Spinal cord (tissue), 10 donors: ENCODE data around the gene CDC5L. TPM values are rescaled to one million over a fixed set of nuclear protein-coding genes. Genes with fewer than 3 reads are reported as not detected.

ENCODE experiments used
- DNase-seq, 6 donors: peaks; one replicate each; pipeline versions ENCODE4 v3.0.0 to v3.0.0-alpha.2; 2013 to 2015; ENCODE audit warnings: low spot score in 6 of 6, low read depth in 4 of 6
- H3K27ac ChIP-seq: one replicate; pipeline ENCODE4 v1.5.1; 2013; ENCODE audit warnings: low read depth, low read length, control low read depth
- H3K27me3 ChIP-seq: one replicate; pipeline ENCODE4 v1.6.1; 2013; ENCODE audit warnings: low read length; ENCODE audit not compliant: control insufficient read depth, insufficient read depth
- H3K36me3 ChIP-seq: one replicate; pipeline ENCODE4 v1.6.1; 2013; ENCODE audit warnings: low read length; ENCODE audit not compliant: control insufficient read depth, insufficient read depth
- H3K4me1 ChIP-seq: one replicate; pipeline ENCODE4 v1.6.1; 2013; ENCODE audit warnings: low read length; ENCODE audit not compliant: control insufficient read depth, insufficient read depth
- H3K4me3 ChIP-seq: one replicate; pipeline ENCODE4 v1.5.1; 2013; ENCODE audit warnings: low read depth, low read length, control low read depth
- H3K9me3 ChIP-seq: one replicate; pipeline ENCODE4 v1.6.1; 2013; ENCODE audit warnings: low read length; ENCODE audit not compliant: control insufficient read depth, insufficient read depth
- WGBS: methylation state at CpG from one replicate; pipeline ENCODE4 v1.1.5; 2013; ENCODE audit warnings: missing lambda C conversion rate; ENCODE audit not compliant: insufficient coverage; 5-methylcytosine and 5-hydroxymethylcytosine counted together
- polyA plus RNA-seq, 2 donors: library from polyadenylated mRNA; unstranded; fragments of 120-200 nt; gene quantifications; one replicate each; pipeline ENCODE4 v1.2.1, GENCODE V29; 2013; ENCODE audit not compliant: insufficient read length in 2 of 2
- total RNA-seq, 2 donors: library from RNA; depleted of rRNA in 1 of 2; stranded (reverse); fragments of 120-200 nt in 1 of 2; fragments of >200 nt in 1 of 2; gene quantifications; one replicate each; pipeline versions ENCODE4 v1.2.3 to v1.2.4, GENCODE V29; 2013 to 2014
- donor health status: healthy.

The CDC5L gene
- total and polyA plus RNA-seq, 4 donors: 22.2 to 31.8 (median 28.7) TPM

GRCh38 chr6:44487002-44487401 is 99.5 kb downstream of the CDC5L start:
- no peaks in the 10 kb centered on the region for H3K9me3 ChIP-seq
- 100% methylated on average over 1 of the region's 1 CpG for WGBS
- no peaks in the 10 kb centered on the region for H3K36me3 ChIP-seq
- H3K4me3 ChIP-seq: no peak overlapping the region
- DNase-seq: no peak
- no peak overlapping the region for H3K27ac ChIP-seq
- H3K4me1 ChIP-seq: peaks cover 15% of the 10 kb centered on the region
- no peaks in the 10 kb centered on the region for H3K27me3 ChIP-seq

DNA sequence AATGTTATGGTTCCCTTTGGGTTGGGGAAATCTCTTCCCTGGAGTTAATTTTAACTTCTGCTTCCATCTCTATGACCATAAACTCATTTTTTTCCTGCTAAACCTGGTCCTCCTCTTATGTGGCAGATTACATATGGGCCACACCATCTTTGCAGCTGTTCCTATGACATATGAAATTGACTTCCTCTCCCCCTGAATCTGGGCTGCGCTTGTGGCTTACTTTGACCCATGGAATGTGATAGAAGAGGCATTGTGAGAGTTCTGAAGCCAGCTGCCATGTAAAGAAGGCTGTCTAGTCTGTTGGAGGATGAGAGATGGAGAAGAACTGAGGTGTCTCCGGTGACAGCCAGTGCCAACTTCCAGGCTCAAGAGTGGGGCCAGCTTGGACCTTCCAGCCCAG is 100.1 kb downstream of the CDC5L start:
- H3K9me3 ChIP-seq: no peaks in the 10 kb centered on the region
- no peak overlapping the region for H3K4me3 ChIP-seq
- no peak for DNase-seq
- no peak overlapping the region for H3K27ac ChIP-seq
- peaks cover 13% of the 10 kb centered on the region for H3K4me1 ChIP-seq
- no peaks in the 10 kb centered on the region for H3K27me3 ChIP-seq
- 100% methylated on average over 1 of the region's 2 CpGs for WGBS
- no peaks in the 10 kb centered on the region for H3K36me3 ChIP-seq

DNA sequence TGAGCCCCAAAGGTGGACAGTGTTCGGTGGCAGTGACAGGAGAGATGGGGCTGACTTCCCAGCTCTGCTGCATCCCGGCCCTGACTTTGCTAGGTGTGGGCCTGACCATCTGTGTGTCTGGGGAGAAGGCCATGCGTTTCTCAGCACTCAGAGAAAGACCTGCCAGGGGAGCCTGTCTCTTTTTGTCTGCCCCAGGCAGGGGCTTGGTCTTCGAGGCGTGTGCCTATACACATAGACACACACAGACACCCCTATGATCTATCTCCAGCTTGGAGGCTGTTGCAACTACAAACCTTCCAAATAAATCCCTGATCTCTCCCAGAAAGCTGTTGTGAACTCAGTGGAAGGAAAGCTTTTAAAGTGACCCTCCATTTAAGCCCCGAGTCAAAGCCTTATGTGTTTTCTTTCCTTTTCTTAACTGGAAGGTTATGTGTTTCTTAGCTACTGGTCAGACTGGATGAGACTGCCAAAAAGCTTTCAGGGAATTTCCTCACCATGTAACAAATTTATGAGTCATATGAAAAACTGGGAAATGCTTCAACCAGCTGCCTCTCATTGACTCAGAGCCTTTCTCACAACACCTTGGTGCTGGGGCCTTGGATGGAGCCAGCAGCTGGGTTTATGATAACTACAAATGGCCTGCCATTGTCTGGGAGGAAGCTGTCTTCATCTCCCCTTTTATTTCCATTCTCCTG is 102.6 kb downstream of the CDC5L start:
- Histone ChIP-seq H3K9me3 (no peaks in the 10 kb centered on the region), H3K27ac (peak overlapping the region; percentile 19), H3K4me3 (no peak overlapping the region), H3K36me3 (no peaks in the 10 kb centered on the region), H3K27me3 (no peaks in the 10 kb centered on the region), H3K4me1 (peaks cover 16% of the 10 kb centered on the region)
- 53% methylated on average over 4 of the region's 6 CpGs for WGBS
- peak in 1 of 6 donors; percentile 51 for DNase-seq

- no peaks in the 10 kb centered on the region for H3K9me3 ChIP-seq
- H3K36me3 ChIP-seq: no peaks in the 10 kb centered on the region
- no peak for DNase-seq
- no peaks in the 10 kb centered on the region for H3K27me3 ChIP-seq
- H3K27ac ChIP-seq: no peak overlapping the region
- H3K4me1 ChIP-seq: peaks cover 36% of the 10 kb centered on the region
- no peak overlapping the region for H3K4me3 ChIP-seq
- 92% methylated on average over 5 of the region's 5 CpGs for WGBS
Observed at GRCh38 chr6:44493132-44493531, 105.6 kb downstream of the CDC5L start.

DNA sequence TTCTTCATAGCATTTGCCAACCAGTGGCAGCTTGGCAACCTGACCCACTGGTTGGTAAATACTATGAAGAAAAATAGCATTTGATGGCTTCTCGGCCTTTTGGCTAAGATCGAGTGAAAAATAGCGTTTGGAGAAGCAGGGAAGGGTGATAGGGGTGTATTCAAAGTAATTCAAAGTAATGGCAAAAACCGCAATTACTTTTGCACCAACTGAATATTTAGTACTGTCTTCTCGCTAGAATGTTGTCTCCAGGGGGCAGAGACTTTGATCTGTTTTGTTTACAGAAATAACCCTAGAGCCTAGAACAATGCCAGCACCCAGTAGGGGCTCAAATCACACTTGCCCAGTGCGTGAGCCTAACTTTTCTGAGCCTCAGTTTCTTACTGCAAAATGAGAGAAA is 106.1 kb downstream of the CDC5L start:
- 100% methylated on average over 1 of the region's 6 CpGs for WGBS
- DNase-seq: no peak
- Histone ChIP-seq H3K9me3 (no peaks in the 10 kb centered on the region), H3K4me3 (no peak overlapping the region), H3K27me3 (no peaks in the 10 kb centered on the region), H3K36me3 (no peaks in the 10 kb centered on the region), H3K27ac (no peak overlapping the region), H3K4me1 (peaks cover 36% of the 10 kb centered on the region)

DNA sequence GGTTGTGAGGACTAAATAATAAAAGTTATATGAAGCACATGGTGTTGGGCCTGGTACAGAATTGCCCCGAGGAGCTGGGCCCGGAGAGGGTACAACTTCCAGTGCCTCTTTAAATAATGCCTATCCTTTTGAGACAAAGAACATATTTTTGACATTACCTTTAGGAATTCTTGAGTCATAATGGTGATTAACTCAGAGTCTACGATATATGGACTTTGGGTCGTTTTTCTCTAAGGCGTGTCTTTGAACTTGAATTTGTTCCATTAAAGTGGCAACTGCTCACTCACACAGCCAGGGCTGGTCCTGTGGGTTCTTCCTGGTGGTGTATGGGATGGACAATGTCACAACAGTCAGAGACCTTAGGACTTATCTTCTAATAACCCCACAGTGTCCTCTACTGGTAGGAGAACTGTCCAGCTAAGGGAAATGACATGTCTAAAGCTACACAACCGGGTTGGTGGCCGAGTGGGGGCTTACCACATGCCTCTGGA is 106.5 kb downstream of the CDC5L start:
- Histone ChIP-seq H3K27ac (no peak overlapping the region), H3K36me3 (no peaks in the 10 kb centered on the region), H3K4me3 (no peak overlapping the region), H3K9me3 (no peaks in the 10 kb centered on the region), H3K27me3 (no peaks in the 10 kb centered on the region), H3K4me1 (peaks cover 36% of the 10 kb centered on the region)
- no peak for DNase-seq
- 93% methylated on average over 2 of the region's 7 CpGs for WGBS

DNA sequence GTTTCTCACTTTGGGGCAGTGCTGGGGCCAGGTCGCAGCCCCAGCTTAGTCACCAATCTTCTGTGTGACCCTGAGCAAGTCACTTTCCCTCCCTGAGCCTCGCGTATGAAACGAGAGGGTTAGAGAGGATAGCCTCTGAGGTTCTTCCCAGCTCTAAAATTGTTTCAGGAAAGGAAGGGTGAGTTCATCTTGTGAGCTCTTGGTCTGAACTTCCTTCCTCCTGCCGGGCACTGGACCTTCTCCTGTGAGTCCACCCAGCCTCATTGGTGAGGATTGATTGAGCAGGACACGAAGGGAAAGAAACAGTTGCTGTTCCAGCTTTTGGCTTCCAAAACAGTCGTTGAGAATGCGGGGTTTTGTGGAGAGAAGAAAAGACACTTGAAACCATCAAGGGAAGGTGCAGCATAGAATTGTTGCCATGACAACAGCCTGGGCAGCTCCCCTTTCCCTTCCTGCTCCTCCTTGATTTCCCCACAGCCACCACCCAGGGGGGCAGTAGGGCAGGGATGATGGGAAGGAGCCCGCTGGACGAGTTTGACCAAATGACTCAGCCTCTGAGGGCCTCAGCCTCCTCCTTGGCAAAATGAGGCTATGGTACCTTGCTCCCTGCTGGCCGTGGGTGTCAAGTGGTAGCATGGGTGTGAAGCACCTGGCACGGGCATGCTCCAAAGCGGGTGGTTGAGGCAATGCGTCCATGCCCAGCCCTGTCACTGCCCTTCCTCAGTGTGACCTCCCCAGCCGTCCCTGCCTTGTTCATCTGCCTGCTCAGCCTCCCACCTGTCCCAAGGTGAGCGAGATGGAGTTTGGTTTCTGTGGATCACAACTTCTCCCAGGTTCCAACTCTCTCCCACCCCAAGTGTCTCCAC is 107.8 kb downstream of the CDC5L start:
- WGBS: 66% methylated on average over 10 of the region's 16 CpGs
- Histone ChIP-seq H3K4me1 (peaks cover 31% of the 10 kb centered on the region), H3K36me3 (no peaks in the 10 kb centered on the region), H3K4me3 (no peak overlapping the region), H3K27me3 (no peaks in the 10 kb centered on the region), H3K27ac (no peak overlapping the region), H3K9me3 (no peaks in the 10 kb centered on the region)
- DNase-seq: peak in 1 of 6 donors; percentile 55

DNA sequence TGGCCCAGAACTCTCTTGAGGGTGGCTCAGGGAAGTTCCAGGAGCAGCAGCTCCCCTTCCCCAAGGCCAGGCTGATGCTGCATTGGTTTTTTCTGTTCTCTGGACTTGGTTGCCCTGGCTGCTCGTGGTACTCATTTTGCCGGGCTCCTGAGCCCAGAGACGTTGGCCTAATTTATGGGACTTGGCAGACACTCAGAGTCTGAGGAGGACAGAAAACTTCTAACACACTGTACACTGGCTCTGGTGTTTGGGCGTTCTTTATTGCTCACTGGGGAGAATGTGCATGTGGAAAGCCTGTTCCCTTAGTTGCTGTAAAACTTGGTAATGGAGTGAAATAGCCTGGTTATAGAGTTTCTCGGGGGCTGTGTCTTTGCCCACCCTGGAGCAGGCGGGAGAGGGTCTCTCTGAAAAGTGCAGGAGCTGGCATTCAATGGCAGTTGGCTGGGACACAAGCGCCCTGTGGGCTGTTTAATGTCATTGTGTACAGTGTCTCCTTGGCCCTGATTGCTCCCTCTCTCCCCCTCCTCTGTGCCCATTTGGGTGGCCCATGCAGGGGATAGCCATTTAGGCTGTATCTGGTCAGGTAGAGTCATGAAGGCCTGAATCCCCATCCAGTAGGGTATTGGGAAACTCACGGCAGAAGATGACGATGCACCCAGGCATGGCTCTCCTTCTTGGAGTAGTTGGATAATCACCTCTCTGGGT is 109.3 kb downstream of the CDC5L start:
- H3K9me3 ChIP-seq: no peaks in the 10 kb centered on the region
- H3K27me3 ChIP-seq: no peaks in the 10 kb centered on the region
- no peak overlapping the region for H3K4me3 ChIP-seq
- no peaks in the 10 kb centered on the region for H3K36me3 ChIP-seq
- H3K27ac ChIP-seq: peak overlapping the region; percentile 22
- DNase-seq: peak in 5 of 6 donors; percentile 50 to 80 (median 71)
- WGBS: 54% methylated on average over 3 of the region's 9 CpGs
- peaks cover 28% of the 10 kb centered on the region for H3K4me1 ChIP-seq

DNA sequence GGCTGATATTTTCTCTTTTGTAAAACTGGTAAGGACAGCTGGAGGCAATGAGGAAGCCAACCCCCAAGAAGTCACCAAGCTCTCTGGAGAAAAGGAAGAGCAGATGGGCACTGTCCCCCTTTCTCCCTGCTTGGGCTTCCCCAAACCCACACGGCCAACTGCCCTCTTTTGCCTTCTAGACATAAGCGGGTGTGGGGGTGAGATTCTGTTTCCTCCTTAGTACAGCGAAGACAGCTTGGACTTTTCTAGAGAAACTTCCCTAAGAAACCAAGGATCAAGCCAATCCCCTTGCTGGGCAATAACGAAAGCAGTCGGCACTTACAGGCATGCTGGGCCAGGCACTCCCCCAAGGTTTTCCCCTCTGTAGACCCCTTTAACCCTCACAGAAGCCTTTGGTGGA is 110.3 kb downstream of the CDC5L start:
- Histone ChIP-seq H3K4me3 (no peak overlapping the region), H3K27me3 (no peaks in the 10 kb centered on the region), H3K4me1 (peaks cover 28% of the 10 kb centered on the region), H3K36me3 (no peaks in the 10 kb centered on the region), H3K27ac (no peak overlapping the region), H3K9me3 (no peaks in the 10 kb centered on the region)
- no peak for DNase-seq
- WGBS: 70% methylated on average over 2 of the region's 5 CpGs
